ENCODE measurements around the gene NUDT1.

NUDT1 gene

GRCh38 chr7:2222516-2222915, 19.5 kb upstream of the NUDT1 start:
- in situ Hi-C loops (cut with HindIII; ENCODE audit: low sequenced_read_pairs), result no loop called here

DNA sequence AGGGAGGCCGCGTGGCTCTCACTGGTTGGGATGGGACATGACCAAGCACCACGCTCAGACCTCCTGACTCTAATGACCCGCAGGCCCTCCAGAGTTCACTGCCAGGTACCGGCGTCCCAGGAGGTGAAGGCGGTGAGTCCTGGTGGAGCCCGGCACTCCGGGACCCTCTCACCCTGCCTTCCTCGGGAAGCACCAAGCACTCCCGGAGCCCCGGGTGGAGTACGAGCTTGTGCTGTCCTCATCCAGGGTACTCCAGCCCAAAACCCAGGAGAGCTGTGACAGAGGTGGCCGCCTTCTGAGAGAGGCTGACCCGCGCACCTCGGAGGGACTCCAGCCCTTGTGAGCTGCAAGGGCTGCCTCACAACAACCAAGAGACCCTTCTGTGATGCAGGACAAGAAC, 18.7 kb upstream of the NUDT1 start:
- in situ Hi-C loops (cut with HindIII; ENCODE audit: low sequenced_read_pairs), result no loop called here

DNA sequence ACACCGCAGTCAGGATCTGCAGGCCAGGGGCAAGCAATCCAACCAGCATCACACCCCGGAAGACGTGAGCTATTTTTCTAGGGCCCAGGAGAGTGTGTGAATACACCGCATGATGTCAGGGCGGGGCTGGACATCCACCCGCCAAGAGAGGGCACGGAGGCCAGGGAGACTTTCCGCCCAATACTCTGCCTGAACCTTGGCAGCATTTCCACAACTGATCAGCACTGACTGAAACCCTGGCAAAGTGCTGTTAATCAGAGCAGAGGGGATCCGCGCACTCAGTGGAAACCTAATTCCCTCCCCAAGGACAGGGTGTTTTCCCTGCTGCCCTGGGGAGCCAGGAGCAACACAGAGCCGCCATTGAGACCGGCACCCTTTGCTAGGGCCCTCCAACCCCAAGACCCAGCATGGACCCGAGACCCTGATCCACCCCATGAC, 17.5 kb upstream of the NUDT1 start:
- in situ Hi-C loops (cut with HindIII; ENCODE audit: low sequenced_read_pairs), result no loop called here

GRCh38 chr7:2224934-2225333, 17.1 kb upstream of the NUDT1 start:
- in situ Hi-C loops (cut with HindIII; ENCODE audit: low sequenced_read_pairs), result no loop called here

GRCh38 chr7:2225336-2225735, 16.7 kb upstream of the NUDT1 start:
- in situ Hi-C loops (cut with HindIII; ENCODE audit: low sequenced_read_pairs), result no loop called here

GRCh38 chr7:2225830-2226229, 16.2 kb upstream of the NUDT1 start:
- in situ Hi-C loops (cut with HindIII; ENCODE audit: low sequenced_read_pairs), result no loop called here

- in situ Hi-C loops (cut with HindIII; ENCODE audit: low sequenced_read_pairs), result no loop called here
These were observed 14.3 kb upstream of the NUDT1 start for GRCh38 chr7:2227699-2228098.

DNA sequence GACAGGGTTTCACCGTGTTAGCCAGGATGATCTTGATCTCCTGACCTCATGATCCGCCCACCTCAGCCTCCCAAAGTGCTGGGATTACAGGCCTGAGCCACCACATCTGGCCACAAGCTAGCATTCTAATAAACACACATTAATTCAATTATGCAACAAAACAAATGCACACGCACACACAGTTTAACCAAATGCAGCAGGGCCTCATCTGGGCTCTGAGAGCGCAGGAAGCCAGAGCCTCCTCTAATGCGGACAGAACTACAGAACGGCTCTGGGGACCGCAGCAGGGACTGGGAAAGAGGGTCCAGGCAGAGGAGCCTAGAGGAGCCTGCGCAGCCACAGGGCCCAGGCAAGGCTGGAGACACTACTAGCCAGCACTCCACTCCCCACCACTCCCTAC, 13.1 kb upstream of the NUDT1 start:
- in situ Hi-C loops (cut with HindIII; ENCODE audit: low sequenced_read_pairs), result no loop called here

GRCh38 chr7:2229467-2229866, 12.6 kb upstream of the NUDT1 start:
- in situ Hi-C loops (cut with HindIII; ENCODE audit: low sequenced_read_pairs), result no loop called here

GRCh38 chr7:2230226-2230625, 11.8 kb upstream of the NUDT1 start:
- in situ Hi-C loops (cut with HindIII; ENCODE audit: low sequenced_read_pairs), result no loop called here

DNA sequence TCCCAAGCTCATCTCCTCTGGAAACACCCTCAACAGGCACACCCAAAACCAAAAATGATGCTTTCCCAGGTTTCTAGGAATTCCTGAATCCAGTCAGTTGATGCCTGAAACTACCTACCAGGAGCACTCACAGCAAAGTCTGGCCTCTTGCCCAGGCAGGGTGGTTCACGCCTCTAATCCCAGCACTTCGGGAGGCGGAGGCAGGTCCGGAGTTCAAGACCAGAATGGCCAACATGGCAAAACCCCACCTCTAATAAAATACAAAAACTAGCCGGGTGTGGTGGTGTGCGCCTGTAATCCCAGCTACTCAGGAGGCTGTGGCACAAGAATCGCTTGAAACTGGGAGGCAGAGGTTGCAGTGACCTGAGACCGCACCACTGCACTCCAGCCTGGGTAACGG, 11.1 kb upstream of the NUDT1 start:
- in situ Hi-C loops (cut with HindIII; ENCODE audit: low sequenced_read_pairs), result no loop called here

DNA sequence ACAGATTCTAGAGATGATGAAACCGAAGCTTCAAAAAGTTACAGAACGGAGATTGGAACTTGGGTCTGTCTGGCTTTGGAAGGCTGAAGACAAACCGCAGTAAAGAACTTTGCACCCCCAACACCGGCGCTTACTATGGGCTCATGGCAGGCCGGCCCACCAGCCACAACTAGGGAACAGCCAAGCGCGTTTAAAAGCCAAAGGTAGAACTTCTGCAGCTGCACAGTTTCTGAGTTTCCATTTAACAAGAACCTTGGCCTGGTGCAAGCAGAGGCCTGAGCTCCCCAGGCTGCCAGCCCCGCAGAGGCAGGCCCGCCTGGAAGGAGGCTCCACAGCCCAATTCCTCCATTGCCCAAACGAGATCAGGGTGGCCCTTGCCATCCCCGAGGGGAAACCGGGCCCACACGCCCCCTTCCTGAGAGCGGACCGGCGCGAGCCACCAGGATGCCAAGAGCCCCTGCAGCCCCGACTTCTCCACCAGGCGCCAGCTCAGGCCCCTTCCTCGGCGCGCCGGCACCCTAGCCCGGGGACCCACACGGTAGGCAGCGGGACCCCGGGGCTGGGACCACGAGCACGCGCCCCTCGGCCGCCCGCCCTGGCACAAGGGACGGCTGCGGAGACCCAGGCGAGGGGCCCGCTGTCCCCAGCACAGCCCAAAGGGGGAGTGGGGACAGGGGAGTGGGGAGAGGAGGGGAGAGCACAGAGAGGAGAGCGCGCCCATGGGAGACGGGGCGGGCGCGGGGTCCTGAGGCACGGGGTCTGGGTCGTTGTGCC, 9.8 kb upstream of the NUDT1 start:
- in situ Hi-C loops (cut with HindIII; ENCODE audit: low sequenced_read_pairs), result no loop called here

- in situ Hi-C loops (cut with HindIII; ENCODE audit: low sequenced_read_pairs), result no loop called here
These were observed 9.1 kb upstream of the NUDT1 start, which contains the start of gene MAD1L1 for GRCh38 chr7:2232766-2233520. TSS of gene MAD1L1 (minus strand) at chr7:2232945. CDS start at chr7:2230133, 2,812 bp downstream.

GRCh38 chr7:2233926-2234325, 8.1 kb upstream of the NUDT1 start:
- in situ Hi-C loops (cut with HindIII; ENCODE audit: low sequenced_read_pairs), result no loop called here

DNA sequence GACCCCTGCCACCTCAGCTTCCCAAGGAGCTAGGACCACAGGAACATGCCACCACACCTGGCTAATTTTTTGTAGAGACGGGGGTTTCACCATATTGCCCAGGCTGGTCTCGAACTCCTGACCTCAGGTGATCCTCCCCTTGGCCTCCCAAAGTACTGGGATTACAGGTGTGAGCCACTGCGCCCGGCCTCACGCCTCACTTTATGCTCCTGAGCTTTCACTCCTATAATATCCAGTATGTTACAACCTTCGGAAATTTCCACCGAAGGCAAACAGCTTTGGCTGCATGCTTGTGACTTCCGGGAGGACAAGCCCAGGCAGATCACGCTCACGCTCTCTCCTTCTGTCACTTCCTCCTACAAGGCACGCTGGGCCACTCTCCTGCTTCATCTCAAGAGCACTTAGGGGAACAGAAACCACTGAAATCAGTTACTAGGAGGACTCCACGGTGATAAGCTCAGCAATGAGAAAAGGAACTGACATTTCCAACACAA, 4.9 kb upstream of the NUDT1 start:
- in situ Hi-C loops (cut with HindIII; ENCODE audit: low sequenced_read_pairs), result no loop called here

- in situ Hi-C loops (cut with HindIII; ENCODE audit: low sequenced_read_pairs), result no loop called here
These were observed 2.8 kb upstream of the NUDT1 start for GRCh38 chr7:2239242-2239641.

GRCh38 chr7:2242541-2243429, 759 bp downstream of the NUDT1 start:
- in situ Hi-C loops (cut with HindIII; ENCODE audit: low sequenced_read_pairs), result no loop called here

DNA sequence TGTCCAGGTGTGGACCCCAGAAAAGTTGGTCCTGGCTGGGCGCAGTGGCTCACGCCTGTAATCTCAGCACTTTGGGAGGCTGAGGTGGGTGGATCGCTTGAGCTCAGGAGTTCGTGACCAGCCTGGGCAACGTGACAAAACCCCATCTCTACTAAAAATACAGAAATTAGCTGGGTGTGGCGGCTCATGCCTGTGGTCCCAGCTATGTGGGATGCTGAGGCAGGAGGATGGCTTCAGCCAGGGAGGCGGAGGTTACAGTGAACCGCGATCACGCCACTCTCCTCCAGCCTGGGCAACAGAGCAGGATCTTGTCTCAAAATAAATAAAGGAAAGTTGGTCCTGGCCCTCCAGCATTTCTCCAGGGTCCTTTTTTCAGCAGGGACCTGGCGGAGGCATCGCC, 1.4 kb downstream of the NUDT1 start:
- in situ Hi-C loops (cut with HindIII; ENCODE audit: low sequenced_read_pairs), result no loop called here

GRCh38 chr7:2244404-2244995, 2.5 kb downstream of the NUDT1 start:
- in situ Hi-C loops (cut with HindIII; ENCODE audit: low sequenced_read_pairs), result no loop called here

DNA sequence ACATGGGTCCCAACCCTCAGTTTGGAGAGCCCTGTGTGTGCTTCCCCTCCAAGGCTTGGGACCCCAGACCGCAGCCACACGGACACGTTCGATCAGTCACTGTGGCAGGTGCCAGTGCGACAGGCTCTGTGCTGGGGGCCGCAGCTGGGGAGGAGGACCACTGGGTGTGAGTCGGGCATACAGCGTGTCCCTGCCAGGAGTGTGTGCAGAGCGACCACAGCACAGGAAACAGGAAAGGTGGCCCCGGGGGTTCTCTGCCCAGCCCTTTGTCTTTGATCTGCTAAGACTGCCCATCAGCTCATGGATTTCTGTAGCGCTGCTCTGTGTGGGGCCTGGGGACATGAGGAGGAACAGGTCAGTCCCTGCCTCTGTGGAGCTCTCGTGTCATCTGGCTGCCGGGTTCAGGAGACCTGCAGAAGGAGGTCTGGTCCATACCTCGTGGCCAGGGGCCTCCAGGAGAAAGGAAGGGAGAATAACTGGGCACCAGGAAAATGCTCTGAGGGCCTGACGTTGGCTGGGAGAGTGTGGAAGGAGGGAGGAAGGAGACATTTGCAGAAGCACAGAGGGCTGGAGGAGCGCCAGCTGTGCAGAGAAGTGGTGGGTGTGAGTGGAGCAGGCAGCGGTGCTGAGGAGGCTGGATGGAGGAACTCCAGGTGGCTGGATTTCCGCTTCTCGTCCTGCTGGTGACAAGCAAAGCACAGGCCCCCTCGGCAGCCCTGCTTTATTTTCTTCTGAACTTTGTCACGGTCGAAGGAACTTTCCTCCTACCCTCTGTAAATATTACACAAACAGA, 4.1 kb downstream of the NUDT1 start:
- in situ Hi-C loops (cut with HindIII; ENCODE audit: low sequenced_read_pairs), result no loop called here
